Activated effector memory CD4-positive, alpha-beta T cell treated with anti-CD3 and anti-CD28 coated beads, Interleukin-2, amount 50 U/mL, for 16 hours (primary cell): ENCODE data around the gene BTBD1.
"Not testable (repeated sequence)": the region's sequence is repeated elsewhere in the genome, so short reads cannot be mapped to it uniquely, and the experiment has no call there.

Source experiments
- DNase-seq: peaks from one replicate; pipeline ENCODE4 v3.0.0-alpha.2; 2020

BTBD1 gene

GRCh38 chr15:83053151-83053550 lies 13.9 kb downstream of the BTBD1 start:
- DNase-seq: no peak

DNA sequence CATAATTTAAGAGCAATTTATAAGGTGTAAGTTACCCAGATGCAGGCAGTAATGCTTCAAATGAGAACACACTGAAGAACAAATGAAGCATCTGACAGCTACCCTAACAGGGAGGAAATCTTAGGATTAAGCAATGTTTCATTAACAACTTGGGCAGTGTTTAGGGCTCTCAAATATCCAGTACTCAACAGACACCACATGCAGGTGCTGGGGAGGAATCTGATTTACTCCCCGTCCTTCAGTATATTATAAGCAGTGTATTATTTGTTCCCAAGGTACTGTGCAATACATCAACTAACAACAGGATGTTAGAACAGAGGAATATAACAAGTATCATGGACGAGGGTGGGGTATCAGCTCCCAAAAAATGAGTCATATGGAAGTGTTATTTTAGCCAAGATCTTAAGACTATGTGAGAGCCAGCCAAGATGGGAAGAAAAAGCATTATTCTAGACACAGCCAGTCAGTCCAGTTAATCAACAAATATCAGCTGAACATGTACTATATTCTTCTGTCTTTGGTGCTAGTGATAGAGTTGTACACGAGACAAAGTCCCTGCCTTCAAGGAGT lies 20.4 kb downstream of the BTBD1 start:
- DNase-seq: no peak

GRCh38 chr15:83044156-83044555 lies 22.9 kb downstream of the BTBD1 start:
- no peak for DNase-seq

DNA sequence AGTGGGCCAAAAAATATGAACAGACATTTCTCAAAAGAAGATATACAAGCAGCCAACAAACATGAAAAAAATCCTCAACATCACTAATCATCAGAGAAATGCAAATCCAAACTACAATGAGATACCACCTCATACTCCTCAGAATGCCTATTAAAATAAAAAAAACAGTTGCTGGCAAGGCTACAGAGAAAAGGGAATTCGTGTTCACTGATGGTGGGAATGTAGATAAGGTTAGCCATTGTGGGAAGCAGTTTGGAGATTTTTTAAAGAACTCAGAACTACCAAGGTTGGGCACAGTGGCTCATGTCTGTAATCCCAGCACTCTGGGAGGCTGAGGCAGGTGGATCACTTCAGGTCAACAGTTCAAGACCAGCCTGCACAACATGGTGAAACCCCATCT lies 27.8 kb downstream of the BTBD1 start:
- DNase-seq: no peak

DNA sequence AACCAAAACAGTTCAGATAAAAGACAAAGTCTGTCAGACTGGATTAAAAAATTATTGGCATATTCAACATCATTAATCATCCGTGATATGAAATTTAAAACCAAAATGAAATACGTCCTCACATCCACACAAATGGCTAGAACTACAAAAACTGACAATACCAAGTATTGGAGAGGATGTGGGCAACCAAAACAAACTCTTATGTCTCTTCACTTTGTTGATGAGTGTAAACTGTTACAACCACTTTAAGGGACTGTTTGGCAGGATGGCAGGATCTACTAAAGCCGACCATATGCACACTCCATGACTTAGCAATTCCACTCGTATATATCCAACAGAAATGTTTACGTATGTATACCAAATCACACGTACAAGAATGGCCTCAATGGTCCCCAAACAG lies 30.8 kb downstream of the BTBD1 start:
- DNase-seq: no peak

DNA sequence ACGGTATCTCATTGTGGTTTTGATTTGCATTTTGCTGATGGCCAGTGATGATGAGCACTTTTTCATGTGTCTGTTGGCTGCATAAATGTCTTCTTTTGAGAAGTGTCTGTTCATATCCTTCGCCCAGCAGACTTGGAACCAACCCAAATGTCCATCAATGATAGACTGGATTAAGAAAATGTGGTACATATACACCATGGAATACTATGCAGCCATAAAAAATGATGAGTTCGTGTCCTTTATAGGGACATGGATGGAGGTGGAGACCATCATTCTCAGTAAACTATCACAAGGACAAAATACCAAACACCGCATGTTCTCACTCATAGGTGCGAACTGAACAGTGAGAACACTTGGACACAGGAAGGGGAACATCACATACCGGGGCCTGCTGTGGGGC lies 35.8 kb downstream of the BTBD1 start:
- DNase-seq: not testable (repeated sequence)

GRCh38 chr15:83030021-83030420 lies 37.0 kb downstream of the BTBD1 start:
- DNase-seq: no peak

DNA sequence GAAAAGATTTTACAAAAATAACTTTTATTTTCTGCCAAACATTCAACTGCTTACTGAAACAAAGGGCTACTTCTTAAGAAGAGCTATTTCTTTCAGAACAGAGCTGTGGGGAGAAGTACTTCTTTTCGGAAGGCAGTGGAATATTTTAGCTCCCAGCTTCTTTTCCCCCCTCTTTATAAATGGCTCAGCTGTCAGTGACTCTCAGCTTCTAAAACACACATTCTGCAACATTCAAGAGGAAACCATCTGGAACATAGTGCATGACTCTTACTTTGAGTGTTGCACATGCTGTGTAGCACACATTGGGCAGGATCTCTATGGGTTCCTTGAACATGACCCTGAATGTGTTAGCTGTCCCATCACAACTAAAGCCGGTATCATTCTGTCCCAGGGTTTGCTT lies 48.6 kb downstream of the BTBD1 start:
- no peak for DNase-seq

DNA sequence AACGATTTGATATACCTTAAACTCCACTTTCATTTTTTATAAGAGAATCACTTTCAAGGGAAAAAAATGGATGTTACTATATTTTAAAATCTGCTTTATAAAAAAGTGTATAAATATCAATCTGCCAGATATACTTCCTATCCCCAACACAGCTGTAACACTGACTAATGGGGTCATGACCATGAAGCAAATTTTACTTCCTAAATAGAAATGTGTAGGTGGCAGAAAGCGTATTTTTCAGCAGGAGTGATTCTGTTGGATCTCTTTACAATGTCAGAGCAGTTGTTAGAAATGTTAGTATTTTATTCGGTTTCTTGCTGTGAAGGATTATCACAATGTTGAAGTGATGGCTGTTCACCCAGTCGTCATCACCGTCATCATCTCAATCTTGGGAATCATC lies 50.1 kb downstream of the BTBD1 start:
- DNase-seq: no peak

DNA sequence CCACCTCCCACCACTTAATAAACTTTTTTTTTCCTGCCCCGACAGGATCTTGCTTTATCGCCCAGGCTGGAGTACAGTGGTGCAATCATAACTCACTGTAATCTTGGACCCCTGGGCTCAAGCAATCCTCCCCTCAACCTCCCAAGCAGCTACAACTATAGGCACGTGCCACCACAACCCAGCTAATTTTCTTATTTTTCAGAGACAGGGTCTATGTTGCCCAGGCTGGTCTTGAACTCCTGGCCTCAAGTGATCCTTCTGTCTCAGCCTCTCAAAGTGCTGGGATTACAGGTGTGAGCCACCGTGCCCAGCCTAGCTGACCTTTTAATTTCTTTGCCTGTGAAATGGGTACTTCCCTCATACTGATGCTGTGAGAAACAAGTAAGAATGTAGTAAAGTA lies 51.7 kb downstream of the BTBD1 start:
- DNase-seq: no peak

- no peak for DNase-seq
Measured at GRCh38 chr15:83014205-83014653, 52.8 kb downstream of the BTBD1 start.

- no peak for DNase-seq
Measured at GRCh38 chr15:83012636-83013035, 54.4 kb downstream of the BTBD1 start.

DNA sequence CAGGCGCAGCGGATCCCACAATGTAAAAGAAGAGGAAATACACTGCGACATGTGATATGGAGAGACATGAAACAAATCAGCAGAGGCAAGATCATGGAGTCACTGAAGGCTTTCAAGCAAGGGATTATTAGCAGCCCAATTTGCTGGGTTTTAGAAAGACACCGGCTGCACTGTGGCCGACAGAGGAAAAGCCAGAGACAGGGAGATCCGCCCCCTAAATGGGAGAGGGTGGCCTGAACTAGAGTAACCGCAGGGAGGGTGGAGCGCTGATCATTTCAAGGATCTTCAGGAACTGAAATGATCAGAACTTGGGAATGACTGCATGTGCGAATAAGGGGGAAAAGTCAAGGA lies 55.0 kb downstream of the BTBD1 start:
- no peak for DNase-seq

GRCh38 chr15:83011271-83012075 lies 55.6 kb downstream of the BTBD1 start, which contains the start of gene C15orf40:
Gene C15orf40, minus strand, starts transcription at chr15:83011639. Its CDS starts 32 bp downstream, at chr15:83011607.
- DNase-seq: peak; percentile 94

DNA sequence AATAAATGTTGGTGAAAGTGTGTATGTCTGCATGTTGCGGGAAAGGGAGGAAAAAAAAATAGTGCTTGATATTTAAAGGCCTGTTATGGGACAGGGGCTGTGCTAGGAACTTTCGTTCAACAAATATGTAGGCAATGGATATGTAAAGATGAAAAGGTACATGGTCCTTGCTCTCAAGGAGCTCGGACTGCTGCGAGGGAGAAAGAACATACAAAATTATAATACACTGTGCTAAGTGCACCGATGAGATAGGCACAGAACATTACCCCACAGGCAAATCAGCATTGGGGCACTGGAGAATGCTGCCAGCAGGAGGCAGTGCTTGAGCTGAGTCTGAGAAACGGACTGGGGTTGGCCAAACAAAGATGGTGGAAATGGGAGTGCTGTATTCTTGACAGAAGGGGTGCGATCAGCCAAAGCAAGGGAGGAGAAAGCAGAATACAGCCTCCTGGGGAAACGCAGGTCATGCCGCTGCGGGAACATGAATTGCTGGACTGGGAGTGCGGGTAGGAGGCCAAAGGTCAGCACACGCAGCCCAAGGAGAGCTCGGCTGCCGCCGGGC lies 56.3 kb downstream of the BTBD1 start:
- DNase-seq: peak; percentile 92

- DNase-seq: not testable (repeated sequence)
Measured at GRCh38 chr15:83000672-83001031, 66.4 kb downstream of the BTBD1 start.

DNA sequence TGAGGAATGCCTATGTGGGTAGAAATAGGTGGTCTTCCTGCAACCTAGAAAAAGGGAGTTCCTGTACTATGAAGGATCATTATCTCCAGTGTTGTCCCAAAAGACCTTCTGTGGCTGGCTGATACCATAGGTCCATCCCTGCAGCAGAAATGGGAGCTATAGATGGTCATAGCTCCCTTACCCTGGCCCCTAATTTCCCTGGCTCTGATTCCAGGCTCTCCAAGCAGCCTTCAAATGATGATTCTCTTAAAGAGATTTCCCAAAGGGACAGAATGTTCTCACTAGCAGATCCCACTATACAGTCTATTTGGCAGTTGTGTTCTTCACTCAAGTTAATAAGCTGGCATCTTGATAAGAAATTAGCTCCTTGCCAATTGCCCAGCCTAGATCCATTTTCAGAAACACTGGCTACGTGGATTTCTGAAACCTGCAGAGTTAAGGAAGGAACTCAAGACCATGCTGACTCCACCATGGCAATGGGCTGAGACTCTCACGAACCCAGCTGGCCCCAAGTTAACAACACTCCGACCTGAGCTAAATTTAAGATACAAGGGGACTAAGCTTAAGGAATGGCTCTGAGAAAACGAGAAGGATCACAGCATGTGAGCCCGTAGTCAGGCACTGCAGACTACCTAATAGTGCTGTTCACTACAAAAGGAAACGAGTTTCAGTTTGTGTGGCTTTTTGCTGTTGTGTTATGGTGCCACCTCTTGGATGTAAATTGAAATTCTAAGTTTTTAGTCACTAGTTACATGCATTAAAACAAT lies 67.0 kb downstream of the BTBD1 start:
- no peak for DNase-seq

GRCh38 chr15:82999426-82999825 lies 67.6 kb downstream of the BTBD1 start:
- no peak for DNase-seq

DNA sequence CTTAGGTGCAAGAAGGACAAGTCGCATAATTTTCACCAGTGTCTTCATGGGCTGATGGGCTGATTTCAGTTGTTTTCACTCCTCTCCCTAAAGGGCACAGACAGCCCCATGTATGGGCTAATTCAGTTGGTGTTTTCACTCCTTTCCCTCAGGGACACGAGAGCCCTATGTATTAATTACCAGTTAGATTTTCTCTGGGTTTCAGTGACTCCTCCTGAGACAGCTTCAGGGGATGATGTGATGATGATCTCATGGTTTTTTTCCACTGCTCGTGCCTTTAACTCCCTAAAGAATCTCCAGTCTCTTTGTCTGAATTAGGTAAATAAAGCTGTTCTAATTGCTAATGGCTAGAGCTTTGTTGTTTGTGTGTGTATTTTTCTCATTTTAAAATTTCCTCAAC lies 71.1 kb downstream of the BTBD1 start:
- no peak for DNase-seq

- DNase-seq: no peak
Measured at GRCh38 chr15:82995076-82995475, 72.0 kb downstream of the BTBD1 start.

- no peak for DNase-seq
Measured at GRCh38 chr15:82993144-82993543, 73.9 kb downstream of the BTBD1 start.

DNA sequence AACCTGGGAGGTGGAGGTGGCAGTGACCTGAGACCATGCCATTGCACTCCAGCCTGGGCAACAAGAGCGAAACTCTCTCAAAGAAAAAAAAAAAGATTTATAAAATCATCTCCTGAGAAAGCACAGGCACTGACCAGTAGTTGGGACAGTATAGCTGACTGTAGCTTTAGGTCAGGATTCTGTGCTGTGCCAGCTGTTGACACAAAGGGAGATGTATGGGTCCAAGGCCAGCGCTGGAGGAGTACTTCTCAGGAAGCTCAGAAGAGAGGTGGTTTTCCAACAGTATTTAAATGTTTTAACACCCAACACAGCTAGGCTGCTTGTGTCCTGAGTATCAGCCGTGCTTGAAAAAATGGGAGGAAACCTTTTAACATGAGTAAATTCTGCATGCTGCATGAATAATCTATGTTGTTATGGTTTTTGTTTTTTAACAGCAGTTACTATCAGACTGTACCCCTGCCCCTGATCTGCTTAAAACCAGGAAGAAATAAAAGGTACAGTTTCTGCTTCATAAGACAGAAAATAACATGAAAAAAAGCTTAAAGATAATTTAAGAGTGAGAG lies 74.5 kb downstream of the BTBD1 start:
- no peak for DNase-seq

DNA sequence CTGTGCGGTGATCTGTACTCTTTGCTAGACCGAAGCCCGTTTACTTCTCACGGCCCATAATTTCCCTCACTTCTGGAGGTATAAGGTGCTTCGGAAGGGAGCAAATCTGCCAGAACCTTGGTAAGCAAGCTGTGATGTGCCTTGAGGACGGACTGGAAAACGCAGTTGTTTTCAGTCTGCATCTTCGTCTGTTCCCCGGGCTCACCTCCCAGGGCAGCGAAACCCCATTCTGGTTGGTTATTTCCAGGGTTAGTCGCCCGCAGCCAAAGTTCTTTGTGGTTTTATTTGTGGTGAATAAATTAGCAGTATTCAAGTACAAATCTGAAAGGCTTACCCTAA lies 80.6 kb downstream of the BTBD1 start:
- no peak for DNase-seq
